CD8-positive, alpha-beta memory T cell (primary cell): Measurements from ENCODE around the gene WFIKKN1. TPM values are rescaled to one million over a fixed set of nuclear protein-coding genes. Genes with fewer than 3 reads are reported as not detected.
A peak's percentile ranks its signal among the peaks of the same experiment; 100 is the strongest.

Experiments
- CTCF ChIA-PET: fragments of 350-600 bp; sonication (Branson Sonifier 250); formaldehyde crosslinking; loops from one replicate; lab custom pipeline; 2021; ENCODE audit warnings: antibody characterized with exemption; lab: Charles Lee
- POLR2A ChIA-PET: fragments of 350-600 bp; sonication (Branson Sonifier 250); formaldehyde crosslinking; loops from one replicate; lab custom pipeline; 2021; ENCODE audit warnings: antibody characterized with exemption; lab: Charles Lee
- DNase-seq, 5 donors: peaks; one replicate each; pipeline versions ENCODE4 v3.0.0 to v3.0.0-alpha.2; 2020 to 2022; ENCODE audit warnings: mixed read lengths in 1 of 5
- H3K27ac ChIP-seq: one replicate; pipeline ENCODE4 v1.7.0; 2013; ENCODE audit warnings: low read depth, mild to moderate bottlenecking, low read length, moderate library complexity
- H3K27me3 ChIP-seq: 2 replicates; pipeline ENCODE4 v1.7.0; 2013; ENCODE audit warnings: low read length, mild to moderate bottlenecking; ENCODE audit not compliant: insufficient read depth, poor library complexity, severe bottlenecking
- H3K36me3 ChIP-seq: 2 replicates; pipeline ENCODE4 v1.7.0; 2013; ENCODE audit warnings: mild to moderate bottlenecking, low read length, moderate library complexity; ENCODE audit not compliant: insufficient read depth
- H3K4me1 ChIP-seq: 2 replicates; pipeline ENCODE4 v1.7.0; 2013; ENCODE audit warnings: mild to moderate bottlenecking, low read length, moderate library complexity; ENCODE audit not compliant: insufficient read depth
- H3K4me3 ChIP-seq: 2 replicates; pipeline ENCODE4 v1.7.0; 2013; ENCODE audit warnings: mild to moderate bottlenecking, low read length
- H3K9me3 ChIP-seq: 2 replicates; pipeline ENCODE4 v1.7.0; 2013; ENCODE audit warnings: mild to moderate bottlenecking, low read length
- H3K27ac Mint-ChIP-seq, 8 donors: one replicate each; pipeline ENCODE4 v1.8.0; 2020 to 2021; ENCODE audit warnings: mixed read lengths in 8 of 8, mild to moderate bottlenecking in 6 of 8, inconsistent platforms in 3 of 8, moderate library complexity in 3 of 8
- H3K27me3 Mint-ChIP-seq, 2 donors: one replicate each; pipeline ENCODE4 v1.8.0; 2020 to 2021; ENCODE audit warnings: mixed read lengths in 2 of 2, mild to moderate bottlenecking in 1 of 2, moderate library complexity in 1 of 2
- H3K36me3 Mint-ChIP-seq, 3 donors: one replicate each; pipeline ENCODE4 v1.8.0; 2020 to 2021; ENCODE audit warnings: mixed read lengths in 3 of 3, inconsistent platforms in 1 of 3, mild to moderate bottlenecking in 1 of 3
- H3K4me1 Mint-ChIP-seq, 3 donors: one replicate each; pipeline ENCODE4 v1.8.0; 2020 to 2021; ENCODE audit warnings: mixed read lengths in 3 of 3, inconsistent platforms in 1 of 3, mild to moderate bottlenecking in 1 of 3
- H3K4me3 Mint-ChIP-seq, 7 donors: one replicate each; pipeline ENCODE4 v1.8.0; 2020 to 2021; ENCODE audit warnings: mixed read lengths in 7 of 7, mild to moderate bottlenecking in 6 of 7, moderate library complexity in 4 of 7, inconsistent platforms in 2 of 7
- H3K9me3 Mint-ChIP-seq, 5 donors: one replicate each; pipeline ENCODE4 v1.8.0; 2020 to 2022; ENCODE audit warnings: mixed read lengths in 5 of 5, mild to moderate bottlenecking in 3 of 5, moderate library complexity in 2 of 5, inconsistent platforms in 1 of 5
- polyA plus RNA-seq: library from polyadenylated mRNA; unstranded; fragments of 300-500 nt; fragmentation: Illumina TruSeq; gene quantifications from one replicate; pipeline ENCODE4 v1.2.3, GENCODE V29; 2021
- total RNA-seq, 2 experiments: library from RNA; stranded (reverse); gene quantifications; one replicate each; pipeline ENCODE4 v1.2.3, GENCODE V29; 2021

Gene WFIKKN1
- total and polyA plus RNA-seq, 3 experiments from 2014 or later = 0.09 to 0.22 (median 0.11) TPM

- H3K36me3 ChIP-seq = no peaks in the 10 kb centered on the region
- Mint-ChIP-seq H3K4me3 (no peak overlapping the region), H3K27ac (no peak overlapping the region), H3K27me3 (no peaks in the 10 kb centered on the region), H3K4me1 (no peaks in the 10 kb centered on the region), H3K9me3 (no peaks in the 10 kb centered on the region), H3K36me3 (peaks cover 0 to 31% (median 0%) of the 10 kb centered on the region in 3 donors)
- H3K27me3 ChIP-seq = no peaks in the 10 kb centered on the region
- H3K9me3 ChIP-seq = no peaks in the 10 kb centered on the region
- H3K27ac ChIP-seq = no peak overlapping the region
- no peak for DNase-seq
- H3K4me1 ChIP-seq = no peaks in the 10 kb centered on the region
- POLR2A ChIA-PET = no interaction called here
- no peak overlapping the region for H3K4me3 ChIP-seq
- CTCF ChIA-PET = no interaction called here
Measured at GRCh38 chr16:628321-629061, 2.3 kb upstream of the WFIKKN1 start.

GRCh38 chr16:629185-629832, 1.5 kb upstream of the WFIKKN1 start:
- H3K4me1 Mint-ChIP-seq = no peaks in the 10 kb centered on the region
- Histone ChIP-seq H3K9me3 (no peaks in the 10 kb centered on the region), H3K4me1 (no peaks in the 10 kb centered on the region), H3K4me3 (no peak overlapping the region), H3K27ac (no peak overlapping the region), H3K36me3 (no peaks in the 10 kb centered on the region), H3K27me3 (no peaks in the 10 kb centered on the region)
- POLR2A ChIA-PET = no interaction called here
- no peaks in the 10 kb centered on the region for H3K27me3 Mint-ChIP-seq
- CTCF ChIA-PET = no interaction called here
- no peaks in the 10 kb centered on the region for H3K9me3 Mint-ChIP-seq
- no peak for DNase-seq
- no peak overlapping the region for H3K4me3 Mint-ChIP-seq
- peak overlapping the region in 1 of 8 donors; percentile 60 for H3K27ac Mint-ChIP-seq
- peaks cover 0 to 35% (median 0%) of the 10 kb centered on the region in 3 donors for H3K36me3 Mint-ChIP-seq

GRCh38 chr16:629833-630248, 944 bp upstream of the WFIKKN1 start:
- no peaks in the 10 kb centered on the region for H3K27me3 Mint-ChIP-seq
- Histone ChIP-seq H3K9me3 (no peaks in the 10 kb centered on the region), H3K27me3 (no peaks in the 10 kb centered on the region), H3K36me3 (no peaks in the 10 kb centered on the region), H3K4me1 (peaks cover under 1% of the 10 kb centered on the region), H3K27ac (no peak overlapping the region), H3K4me3 (no peak overlapping the region)
- H3K36me3 Mint-ChIP-seq = peaks cover 0 to 33% (median 0%) of the 10 kb centered on the region in 3 donors
- ChIA-PET CTCF (no interaction called here), POLR2A (no interaction called here)
- peaks cover 0 to 2% (median 2%) of the 10 kb centered on the region in 3 donors for H3K4me1 Mint-ChIP-seq
- H3K27ac Mint-ChIP-seq = peak overlapping the region in 1 of 8 donors; percentile 57
- no peak for DNase-seq
- H3K9me3 Mint-ChIP-seq = no peaks in the 10 kb centered on the region
- peak overlapping the region in 1 of 7 donors; percentile 32 for H3K4me3 Mint-ChIP-seq

GRCh38 chr16:630249-630814, 453 bp upstream of the WFIKKN1 start:
- H3K4me3 ChIP-seq = no peak overlapping the region
- no peaks in the 10 kb centered on the region for H3K27me3 ChIP-seq
- Mint-ChIP-seq H3K4me1 (peaks cover 0 to 4% (median 2%) of the 10 kb centered on the region in 3 donors), H3K27ac (no peak overlapping the region), H3K27me3 (no peaks in the 10 kb centered on the region), H3K36me3 (peaks cover 0 to 31% (median 0%) of the 10 kb centered on the region in 3 donors), H3K4me3 (no peak overlapping the region), H3K9me3 (no peaks in the 10 kb centered on the region)
- POLR2A ChIA-PET = no interaction called here
- CTCF ChIA-PET = no interaction called here
- no peak overlapping the region for H3K27ac ChIP-seq
- peaks cover 6% of the 10 kb centered on the region for H3K4me1 ChIP-seq
- H3K9me3 ChIP-seq = no peaks in the 10 kb centered on the region
- no peak for DNase-seq
- H3K36me3 ChIP-seq = no peaks in the 10 kb centered on the region

GRCh38 chr16:631808-632358, 1.1 kb downstream of the WFIKKN1 start:
- Mint-ChIP-seq H3K4me1 (peaks cover 0 to 11% (median 9%) of the 10 kb centered on the region in 3 donors), H3K27me3 (peaks cover 0 to 7% of the 10 kb centered on the region in 2 donors), H3K4me3 (no peak overlapping the region), H3K36me3 (peaks cover 0 to 27% (median 0%) of the 10 kb centered on the region in 3 donors), H3K27ac (peak overlapping the region in 1 of 8 donors; percentile 83), H3K9me3 (peaks cover 0 to 3% (median 0%) of the 10 kb centered on the region in 5 donors)
- Histone ChIP-seq H3K36me3 (no peaks in the 10 kb centered on the region), H3K9me3 (no peaks in the 10 kb centered on the region), H3K27ac (no peak overlapping the region), H3K27me3 (no peaks in the 10 kb centered on the region), H3K4me3 (no peak overlapping the region), H3K4me1 (peaks cover 7% of the 10 kb centered on the region)
- ChIA-PET POLR2A (no interaction called here), CTCF (no interaction called here)
- no peak for DNase-seq

GRCh38 chr16:632486-633335, 1.9 kb downstream of the WFIKKN1 start:
- ChIA-PET CTCF (no interaction called here), POLR2A (no interaction called here)
- H3K4me1 ChIP-seq = peaks cover 12% of the 10 kb centered on the region
- Mint-ChIP-seq H3K36me3 (peaks cover 0 to 20% (median 0%) of the 10 kb centered on the region in 3 donors), H3K27me3 (peaks cover 0 to 7% of the 10 kb centered on the region in 2 donors), H3K4me1 (peaks cover 0 to 16% (median 9%) of the 10 kb centered on the region in 3 donors), H3K27ac (no peak overlapping the region), H3K4me3 (no peak overlapping the region), H3K9me3 (peaks cover 0 to 3% (median 0%) of the 10 kb centered on the region in 5 donors)
- no peaks in the 10 kb centered on the region for H3K9me3 ChIP-seq
- H3K36me3 ChIP-seq = no peaks in the 10 kb centered on the region
- H3K4me3 ChIP-seq = no peak overlapping the region
- H3K27me3 ChIP-seq = no peaks in the 10 kb centered on the region
- DNase-seq = peak in 1 of 5 donors; percentile 46
- no peak overlapping the region for H3K27ac ChIP-seq

GRCh38 chr16:633336-634050, 2.7 kb downstream of the WFIKKN1 start:
- POLR2A ChIA-PET = no interaction called here
- CTCF ChIA-PET = no interaction called here
- no peaks in the 10 kb centered on the region for H3K36me3 ChIP-seq

More at GRCh38 chr16:633336-634050, 2.7 kb downstream of the WFIKKN1 start:
- peak in 1 of 5 donors; percentile 50 for DNase-seq
- Histone ChIP-seq H3K4me1 (peaks cover 16% of the 10 kb centered on the region), H3K9me3 (no peaks in the 10 kb centered on the region), H3K27me3 (no peaks in the 10 kb centered on the region), H3K4me3 (no peak overlapping the region), H3K27ac (no peak overlapping the region)
- H3K4me1 Mint-ChIP-seq = peaks cover 0 to 20% (median 10%) of the 10 kb centered on the region in 3 donors
- peaks cover 0 to 3% (median 0%) of the 10 kb centered on the region in 5 donors for H3K9me3 Mint-ChIP-seq
- H3K27me3 Mint-ChIP-seq = peaks cover 0 to 7% of the 10 kb centered on the region in 2 donors
- H3K4me3 Mint-ChIP-seq = peak overlapping the region in 2 of 7 donors; percentile 80 to 81
- peaks cover 0 to 13% (median 0%) of the 10 kb centered on the region in 3 donors for H3K36me3 Mint-ChIP-seq
- H3K27ac Mint-ChIP-seq = no peak overlapping the region
